HG03378 (cell line): Measurements from ENCODE around the gene DSCAM.
"Not testable (repeated sequence)": the region's sequence is repeated elsewhere in the genome, so short reads cannot be mapped to it uniquely, and the experiment has no call there.

ENCODE experiments used
- ATAC-seq: cut with Tn5 transposase; IDR thresholded peaks from one replicate; pipeline ENCODE4 v1.9.1; 2021; ENCODE audit warnings: mild to moderate bottlenecking, moderate library complexity; ENCODE audit not compliant: unreplicated experiment

Gene DSCAM

DNA sequence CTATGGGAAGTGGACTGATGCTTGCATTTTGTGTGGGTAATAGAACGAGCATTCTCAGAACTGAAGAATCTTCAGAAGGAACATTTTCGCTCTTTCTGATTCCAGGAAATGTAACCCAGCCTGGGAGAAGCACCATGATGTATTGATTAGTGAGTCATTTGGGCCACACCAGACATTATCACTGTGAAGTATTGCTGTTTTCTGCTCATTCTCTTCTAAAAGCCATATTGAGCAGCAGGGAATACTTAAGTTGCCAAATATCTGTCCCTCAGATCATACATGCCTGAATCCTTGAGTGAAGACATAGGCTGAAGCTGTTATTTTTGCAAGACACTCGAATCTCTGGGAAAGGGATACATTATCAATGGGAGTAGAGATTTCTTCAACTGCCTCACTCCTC lies 766.6 kb downstream of the DSCAM start:
- no peak for ATAC-seq

DNA sequence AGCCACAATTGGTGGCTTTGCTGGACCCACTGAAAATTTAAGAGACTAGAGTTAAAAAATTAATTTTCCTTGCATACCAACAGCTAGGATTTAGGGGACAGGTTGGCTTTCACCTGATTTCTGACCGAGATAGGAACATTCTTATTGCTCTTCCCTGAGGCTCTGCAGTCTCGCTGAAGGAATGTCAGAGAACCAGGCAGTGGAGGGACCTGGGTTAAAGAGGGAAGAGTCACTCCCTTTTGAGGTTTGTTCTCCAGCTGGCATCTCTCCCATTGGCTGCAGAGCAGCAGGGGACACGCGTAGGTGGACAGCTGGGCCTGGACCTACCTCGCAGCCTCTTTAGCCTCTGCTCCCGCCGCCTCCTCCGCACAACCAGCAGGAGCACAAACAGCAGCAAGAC lies 772.2 kb downstream of the DSCAM start:
- ATAC-seq: no peak

DNA sequence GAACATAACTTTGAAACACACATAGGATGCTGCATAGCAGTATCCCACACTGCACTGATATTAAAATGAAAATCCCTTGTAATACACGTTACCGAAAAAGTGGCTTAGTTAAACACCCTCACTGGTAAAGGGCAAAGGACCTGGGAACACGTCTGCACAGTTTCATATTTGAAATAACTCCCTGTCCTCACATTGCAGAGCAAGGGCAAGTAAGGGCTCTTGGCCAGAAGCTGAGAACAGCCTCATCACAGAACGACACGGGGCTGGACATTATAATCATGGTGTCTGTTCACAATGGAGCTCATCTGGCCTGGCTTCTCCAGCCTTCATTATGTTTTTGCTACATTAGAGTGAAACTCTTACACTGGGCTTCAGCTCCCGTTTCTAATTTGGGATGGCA lies 772.8 kb downstream of the DSCAM start:
- ATAC-seq: no peak

DNA sequence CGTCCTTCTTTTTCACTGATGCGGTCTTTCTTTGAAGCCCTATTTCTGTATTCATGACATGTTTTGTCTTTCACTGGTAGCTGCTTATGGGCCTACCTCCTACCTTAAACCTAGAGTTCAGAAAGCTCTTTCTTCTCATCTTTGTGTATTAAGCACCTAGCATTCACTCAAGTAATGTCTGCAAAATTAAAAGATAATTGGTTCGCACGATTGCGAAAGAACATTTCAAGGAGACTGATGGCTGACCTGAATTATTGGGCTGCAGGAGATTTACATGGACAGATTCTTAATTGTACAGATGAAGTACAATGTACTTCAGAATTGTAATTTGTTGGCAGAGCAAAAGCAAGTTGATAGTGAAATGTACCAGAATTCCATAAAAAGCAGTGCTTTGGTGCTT lies 773.3 kb downstream of the DSCAM start:
- ATAC-seq: no peak

DNA sequence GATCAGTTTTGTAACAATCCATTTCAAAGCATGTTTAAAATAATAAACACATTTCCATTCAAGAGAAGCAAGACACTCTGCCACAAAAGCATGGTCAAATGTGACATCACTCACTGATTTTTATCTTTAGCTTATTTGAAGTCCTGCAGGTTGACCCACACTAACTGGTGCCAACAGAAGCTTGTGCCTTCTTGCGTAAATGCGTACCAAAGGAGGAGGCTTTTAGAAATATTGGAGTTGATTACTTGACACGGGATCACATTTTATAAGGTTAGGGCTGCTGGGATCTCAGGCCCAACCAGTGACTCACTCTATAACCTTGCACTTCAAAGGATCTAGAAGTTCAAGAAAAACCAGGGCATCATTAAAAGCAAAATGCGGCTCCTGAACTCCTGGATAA lies 776.1 kb downstream of the DSCAM start:
- ATAC-seq: no peak

DNA sequence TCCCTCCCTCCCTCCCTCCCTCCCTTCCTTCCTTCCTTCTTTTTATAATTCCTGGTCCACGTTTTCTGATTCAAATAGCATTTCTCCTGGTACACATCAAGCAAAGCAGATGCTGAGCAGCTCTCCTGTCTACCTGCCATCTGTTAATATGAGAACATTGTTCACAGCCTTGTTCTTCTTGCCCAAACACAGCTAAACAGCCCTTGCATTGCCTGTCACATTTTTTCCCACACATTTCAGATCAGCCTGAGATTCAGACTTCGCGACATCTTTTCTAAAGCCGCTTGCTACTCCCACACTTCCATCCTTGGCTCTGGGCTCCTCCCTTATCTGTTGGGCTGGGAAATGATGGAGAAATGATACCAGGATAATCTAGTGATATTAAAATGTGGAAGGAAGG lies 779.2 kb downstream of the DSCAM start:
- no peak for ATAC-seq

DNA sequence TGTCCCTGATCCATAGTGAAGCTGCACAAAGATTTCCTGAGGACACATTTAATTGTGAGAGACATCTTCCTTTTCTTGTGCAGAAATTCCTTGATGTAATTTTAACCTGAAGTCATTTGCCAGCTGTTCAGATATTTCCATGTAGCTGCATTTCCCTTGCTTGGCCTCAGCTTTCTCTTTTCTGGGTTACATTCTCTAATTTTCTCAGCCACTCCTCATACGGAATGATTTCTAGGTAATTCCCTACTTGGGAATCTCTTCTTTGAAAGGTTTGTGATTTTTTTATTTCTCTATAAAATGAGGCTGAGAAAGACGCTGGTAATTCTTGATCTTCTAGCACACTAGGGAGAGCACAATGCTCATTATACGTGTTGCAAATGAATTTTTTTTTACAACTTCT lies 780.7 kb downstream of the DSCAM start:
- ATAC-seq: no peak

DNA sequence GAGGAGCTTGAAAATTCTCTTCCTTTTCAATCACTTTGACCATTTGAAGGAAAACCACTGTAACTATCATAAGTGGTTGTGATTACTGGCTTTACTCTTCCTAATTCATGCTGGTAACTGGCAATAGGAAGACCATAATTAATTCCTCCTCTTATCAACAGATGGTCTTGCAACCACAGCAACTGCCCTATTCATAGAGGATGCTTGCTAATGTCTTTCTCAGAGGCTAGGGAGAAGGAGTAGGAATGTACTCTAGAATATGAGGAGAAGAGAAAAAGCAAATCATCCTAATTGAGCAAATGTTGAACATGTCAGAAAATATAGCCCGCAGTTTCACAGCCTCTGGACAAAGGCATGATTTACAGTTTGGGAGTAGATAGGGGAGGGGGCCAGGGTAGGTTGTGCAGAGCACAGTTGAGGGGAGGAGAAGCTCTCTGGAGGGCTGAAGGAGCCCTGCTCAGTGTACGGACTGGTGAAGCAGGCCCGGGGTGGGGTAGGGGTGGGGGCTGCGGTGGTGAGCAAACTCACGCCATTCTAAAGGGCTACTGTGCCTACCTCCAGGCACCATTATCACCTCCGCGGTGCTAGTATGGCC lies 786.8 kb downstream of the DSCAM start:
- no peak for ATAC-seq

DNA sequence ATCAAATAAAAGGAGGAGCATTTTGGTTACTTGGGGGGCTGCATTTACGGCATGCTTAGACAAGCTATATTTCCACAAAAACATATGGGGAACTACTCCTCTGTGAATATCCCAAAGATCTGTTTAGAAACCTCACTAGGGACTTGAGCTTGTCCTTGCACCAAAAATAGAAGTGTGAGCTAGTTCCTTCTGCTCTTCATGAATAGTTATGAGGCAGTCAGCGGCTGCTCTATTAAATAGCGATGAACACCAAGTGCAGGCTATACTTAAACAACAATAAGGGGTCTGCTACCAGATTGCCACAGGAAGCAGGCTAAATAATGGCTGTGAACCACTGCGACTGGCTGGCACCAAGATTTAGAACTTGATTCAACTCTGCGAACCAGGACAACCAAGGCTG lies 789.6 kb downstream of the DSCAM start:
- ATAC-seq: no peak

DNA sequence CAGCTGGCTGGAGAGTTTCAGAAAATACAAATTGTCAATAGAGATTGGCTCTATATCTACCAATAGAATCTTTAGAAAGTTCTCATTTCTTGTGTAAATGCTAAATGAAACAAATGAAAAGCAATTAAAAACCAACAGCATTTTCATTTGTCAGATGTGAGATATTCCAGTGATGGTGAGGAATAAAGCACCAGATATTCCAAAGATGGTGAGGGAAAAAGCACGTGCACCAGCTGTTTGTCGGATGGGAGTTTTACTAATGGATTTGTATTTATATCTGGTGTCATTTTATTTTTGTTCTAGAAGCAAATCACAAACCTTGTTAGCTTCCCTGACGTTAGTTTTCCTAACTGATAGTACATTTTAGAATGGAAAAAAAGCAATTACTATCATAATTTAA lies 790.9 kb downstream of the DSCAM start:
- no peak for ATAC-seq

DNA sequence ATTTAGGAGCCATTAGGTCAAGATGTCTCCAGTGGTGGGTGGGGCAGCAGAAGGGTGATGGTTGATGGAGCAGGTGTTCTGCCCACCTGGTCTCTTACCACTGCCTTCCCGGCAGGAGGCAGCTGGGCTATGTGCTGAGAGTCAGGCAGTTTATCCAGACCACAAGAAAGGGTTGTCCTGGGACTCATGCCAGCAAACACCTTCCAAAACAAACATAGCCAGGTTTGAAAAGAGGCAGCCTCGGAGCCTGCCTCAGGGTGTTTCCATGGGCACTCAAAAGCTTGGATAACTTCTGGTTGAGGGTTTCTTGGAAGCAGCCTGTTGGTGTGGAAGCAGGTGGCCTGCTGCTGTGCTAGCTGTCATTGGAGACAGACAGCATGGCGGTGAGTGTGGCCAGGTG lies 792.6 kb downstream of the DSCAM start:
- no peak for ATAC-seq

DNA sequence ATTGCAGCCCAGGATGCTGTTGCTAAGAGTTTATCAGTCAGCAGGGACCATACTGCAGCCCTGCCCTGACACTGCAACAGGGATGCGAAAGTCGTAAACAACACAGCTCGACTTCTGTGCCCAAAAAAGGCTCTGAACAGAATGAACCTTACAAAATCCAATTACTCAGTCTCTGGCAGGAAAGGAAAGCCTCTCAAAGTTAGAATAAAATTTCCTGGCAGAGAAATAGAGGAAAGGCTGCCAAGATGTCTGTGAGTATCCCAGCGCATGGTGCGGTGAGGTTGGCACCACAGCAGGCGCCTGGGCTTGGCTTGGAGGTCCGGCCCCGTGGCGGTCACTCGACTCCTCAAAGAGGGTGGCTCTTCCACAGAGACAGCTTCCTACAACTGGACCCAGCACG lies 794.0 kb downstream of the DSCAM start:
- no peak for ATAC-seq

DNA sequence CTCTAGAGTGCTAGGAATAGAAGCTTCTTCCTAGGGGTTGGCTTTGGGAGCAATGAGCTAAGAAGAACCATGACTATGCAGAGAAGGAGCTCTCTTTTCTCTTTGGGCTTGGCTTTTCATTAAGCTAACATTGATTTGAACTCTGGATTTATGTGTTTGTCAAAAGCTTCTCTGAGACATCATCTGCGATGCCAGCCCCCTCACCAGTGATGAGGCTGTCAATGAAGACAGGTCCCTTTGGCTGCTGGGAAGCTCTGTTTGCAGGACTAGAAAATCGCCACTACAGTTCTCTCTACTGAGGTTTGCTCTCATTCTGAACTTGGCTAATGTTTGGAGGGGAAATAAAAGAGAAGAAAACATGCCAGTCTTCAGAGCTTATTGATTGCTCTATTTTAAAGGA lies 794.7 kb downstream of the DSCAM start:
- ATAC-seq: no peak

DNA sequence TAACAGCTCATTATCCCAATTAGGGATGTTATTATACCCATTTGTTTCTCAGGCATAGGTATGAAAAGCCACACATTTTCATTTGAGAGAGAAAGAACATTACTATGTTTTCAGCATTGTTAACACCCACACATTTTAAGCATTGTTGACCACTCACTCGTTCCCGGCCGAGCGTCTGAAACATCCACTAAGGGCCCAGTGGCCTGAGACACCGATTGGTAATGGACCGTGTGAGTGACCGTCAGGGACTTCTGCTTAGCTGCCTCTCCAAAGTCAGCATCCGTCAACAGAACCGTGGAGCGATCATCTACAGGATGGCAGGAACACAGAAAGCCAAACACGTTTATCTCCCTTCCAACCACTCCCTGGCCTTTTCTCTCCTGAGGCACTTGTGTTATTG lies 795.2 kb downstream of the DSCAM start:
- ATAC-seq: no peak

DNA sequence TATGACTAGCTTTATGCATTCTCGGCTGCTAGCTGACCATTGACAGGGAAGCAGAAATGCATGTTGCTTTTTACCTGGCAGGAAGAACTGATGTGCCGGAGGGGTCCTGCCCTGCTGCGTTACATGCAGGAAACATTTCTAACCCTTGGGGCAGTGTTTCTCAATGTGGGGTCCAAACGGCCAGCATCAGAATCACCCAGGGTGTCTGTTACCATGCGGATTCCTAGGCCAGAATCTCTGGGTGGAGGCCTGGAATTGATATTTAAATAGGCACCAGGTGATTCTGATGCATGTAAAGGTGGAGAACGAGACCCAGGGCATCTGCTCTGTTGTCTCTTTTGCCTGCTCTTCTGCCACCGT lies 797.0 kb downstream of the DSCAM start:
- no peak for ATAC-seq

DNA sequence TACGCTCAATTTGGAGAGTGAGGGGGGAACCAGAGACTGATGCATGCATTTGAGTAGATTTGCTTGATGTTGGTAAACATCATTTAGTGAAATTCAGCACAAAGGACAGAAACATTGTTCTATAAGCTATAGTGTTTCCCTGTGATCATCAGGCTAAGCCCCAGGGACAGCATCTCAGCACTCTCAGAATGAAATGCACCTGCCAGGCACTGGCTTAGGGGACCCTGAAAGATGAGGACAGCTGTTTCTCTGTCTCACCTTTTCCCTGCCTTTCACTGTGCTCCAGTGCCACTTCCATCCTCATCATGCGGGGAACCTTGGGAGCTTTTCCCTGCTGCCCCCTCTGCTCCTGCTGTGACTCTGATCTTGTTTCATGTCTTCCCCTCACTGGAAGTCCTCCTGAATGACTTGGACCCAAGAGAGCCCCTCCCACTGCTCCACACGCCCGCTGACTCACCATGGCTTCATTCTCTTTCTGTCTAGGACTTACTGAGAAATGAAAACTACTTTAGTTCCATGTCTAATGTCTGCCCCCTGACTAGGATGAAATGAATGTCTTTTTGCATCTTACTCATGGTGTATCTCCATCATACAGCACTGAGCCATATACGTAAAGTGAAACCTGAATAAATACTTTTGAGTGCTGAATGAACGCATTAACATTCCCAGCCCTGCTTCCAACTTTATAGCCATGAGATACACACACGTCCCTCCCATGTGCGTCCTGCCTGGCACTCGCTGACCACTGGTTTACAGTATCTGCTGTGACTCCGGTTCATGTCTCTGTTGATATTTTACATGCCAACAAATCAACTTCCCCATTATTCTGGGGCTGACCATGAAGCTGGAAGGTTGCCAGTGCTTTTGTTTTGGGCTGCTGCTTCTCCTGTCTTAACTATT lies 797.7 kb downstream of the DSCAM start:
- no peak for ATAC-seq

DNA sequence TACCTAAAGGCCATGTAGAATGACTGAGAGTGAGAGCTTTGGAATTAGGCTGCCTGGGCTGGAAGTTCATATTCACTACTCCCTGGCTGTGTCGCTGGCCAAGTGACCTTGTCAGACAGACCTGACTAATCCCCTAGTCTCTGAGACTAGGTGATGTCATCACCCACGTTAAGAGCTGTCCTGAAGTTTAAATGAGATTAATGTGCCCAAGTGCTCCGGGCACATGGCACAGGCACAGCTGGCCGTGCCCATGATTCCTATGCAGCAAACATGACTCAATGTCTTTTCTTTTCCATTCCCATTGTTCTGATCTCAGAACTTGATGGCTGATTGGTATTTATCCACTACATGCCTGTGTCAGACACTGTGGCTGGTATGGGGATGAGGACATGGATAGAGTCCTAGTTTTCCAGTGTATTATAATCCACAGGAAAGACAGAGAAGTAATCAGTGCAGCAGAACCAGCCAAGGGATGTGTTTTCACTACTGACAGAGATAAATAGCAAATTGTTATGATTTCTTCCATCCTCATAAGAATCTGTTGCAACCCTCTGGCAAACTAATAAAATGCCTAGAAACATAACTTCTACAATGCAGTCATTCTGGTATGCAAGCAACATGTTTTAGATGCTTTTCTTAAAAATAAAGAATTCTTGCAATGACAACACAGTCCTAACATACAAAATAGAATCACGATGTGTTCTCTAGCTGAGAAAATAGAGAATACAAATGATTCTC lies 798.8 kb downstream of the DSCAM start:
- no peak for ATAC-seq

DNA sequence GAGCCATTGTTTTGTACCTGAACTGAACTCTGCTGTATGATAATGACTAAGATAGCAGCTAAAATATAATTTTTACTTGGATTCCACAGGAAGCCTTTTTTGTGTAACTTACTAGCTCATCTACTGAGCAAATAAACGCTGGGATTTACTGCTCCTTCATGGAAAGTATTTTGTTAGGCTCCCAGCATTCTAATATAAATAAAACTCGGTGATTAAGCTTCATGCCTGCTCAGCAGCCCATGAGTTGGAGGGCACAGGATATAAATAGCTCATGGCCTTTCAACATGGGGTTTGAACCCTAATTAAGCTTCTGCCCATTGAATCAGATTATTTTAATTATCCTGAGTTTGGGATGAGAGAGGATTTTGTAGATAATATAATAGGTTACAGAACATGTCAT lies 799.7 kb downstream of the DSCAM start:
- no peak for ATAC-seq

DNA sequence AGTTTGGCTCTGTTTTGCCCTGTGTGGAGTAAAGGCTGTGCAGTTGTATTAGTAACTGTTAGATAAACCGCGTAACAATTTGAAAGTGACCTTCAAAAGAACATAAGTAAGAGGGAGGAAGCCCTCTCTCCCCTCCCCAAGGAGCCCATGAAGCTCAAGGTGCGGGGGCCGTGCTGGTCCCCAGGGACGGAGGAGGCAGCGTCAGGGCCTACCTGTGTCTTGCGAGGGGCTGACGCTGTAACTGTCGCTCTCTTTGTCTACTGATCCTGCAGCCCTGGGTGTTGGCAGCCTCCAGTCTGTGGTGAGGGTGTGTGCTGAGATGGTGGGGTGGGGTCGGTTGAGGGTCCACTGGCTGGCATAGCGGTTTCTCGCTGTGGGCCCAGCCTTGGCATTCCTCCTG lies 803.1 kb downstream of the DSCAM start:
- no peak for ATAC-seq

DNA sequence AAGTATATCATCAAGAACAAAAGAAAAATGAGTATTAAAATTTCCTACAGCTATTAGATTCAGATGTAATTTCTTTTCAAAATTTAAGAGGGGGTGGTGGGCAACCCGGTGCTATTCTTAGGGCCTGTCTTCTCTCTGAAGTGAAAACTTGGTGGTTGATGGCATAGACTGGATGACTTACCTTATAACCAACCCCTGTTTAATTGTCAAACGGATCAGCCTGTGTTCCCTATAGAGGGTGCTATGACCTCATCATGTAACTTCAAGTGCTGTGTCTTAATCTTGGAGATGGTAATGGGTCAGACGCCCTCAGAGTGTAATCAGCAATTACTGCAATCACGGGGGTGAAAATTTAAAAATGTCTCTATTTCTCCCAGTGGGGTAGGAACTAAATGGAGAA lies 803.5 kb downstream of the DSCAM start:
- no peak for ATAC-seq

DNA sequence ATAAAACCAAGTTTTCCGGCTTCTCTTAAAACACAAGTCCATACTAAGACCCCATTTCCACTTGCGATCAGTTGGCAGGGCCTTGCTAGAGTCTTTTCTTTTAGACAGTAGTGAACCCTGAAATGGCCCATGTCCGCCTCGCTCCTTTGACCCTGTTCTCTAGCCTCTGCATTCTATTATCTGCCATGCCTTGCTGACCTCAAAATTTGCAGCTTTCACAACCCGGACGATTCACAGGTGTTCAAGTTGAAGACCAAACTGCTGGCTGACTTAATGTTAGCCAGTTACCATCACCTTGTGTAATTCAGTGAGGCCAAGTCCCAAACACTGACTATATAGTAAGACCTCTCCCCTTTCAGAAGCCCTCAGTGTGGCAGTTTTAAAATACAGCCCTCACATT lies 805.5 kb downstream of the DSCAM start:
- ATAC-seq: no peak

DNA sequence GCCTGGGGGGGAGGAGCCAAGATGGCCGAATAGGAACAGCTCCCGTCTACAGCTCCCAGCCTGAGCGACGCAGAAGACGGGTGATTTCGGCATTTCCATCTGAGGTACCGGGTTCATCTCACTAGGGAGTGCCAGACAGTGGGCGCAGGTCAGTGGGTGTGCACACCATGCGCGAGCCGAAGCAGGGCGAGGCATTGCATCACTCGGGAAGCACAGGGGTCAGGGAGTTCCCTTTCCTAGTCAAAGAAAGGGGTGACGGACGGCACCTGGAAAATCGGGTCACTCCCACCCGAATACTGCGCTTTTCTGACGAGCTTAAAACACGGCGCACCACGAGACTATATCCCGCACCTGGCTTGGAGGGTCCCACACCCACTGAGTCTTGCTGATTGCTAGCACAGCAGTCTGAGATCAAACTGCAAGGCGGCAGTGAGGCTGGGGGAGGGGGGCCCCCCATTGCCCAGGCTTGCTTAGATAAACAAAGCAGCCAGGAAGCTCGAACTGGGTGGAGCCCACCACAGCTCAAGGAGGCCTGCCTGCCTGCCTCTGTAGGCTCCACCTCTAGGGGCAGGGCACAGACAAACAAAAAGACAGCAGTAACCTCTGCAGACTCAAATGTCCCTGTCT lies 813.7 kb downstream of the DSCAM start:
- not testable (repeated sequence) for ATAC-seq
